ENCODE measurements around the gene ANO10. TPM values are rescaled to one million over a fixed set of nuclear protein-coding genes. Genes with fewer than 3 reads are reported as not detected.

Gene ANO10
- total RNA-seq, 1 experiment from 2014 or later: 26.6 TPM

- ChIA-PET CTCF (no interaction called here), POLR2A (no interaction called here)
- no peak for DNase-seq (ENCODE audit: low read depth, low spot score)
- TF ChIP-seq POLR2AphosphoS5 (IDR thresholded peaks at IDR 0.05; ENCODE audit: low read depth, low read length) (no peak), CTCF (IDR thresholded peaks at IDR 0.05) (no peak)
- intact Hi-C loops (cut with micrococcal nuclease; ENCODE audit: unreplicated experiment): no loop called here
- Histone ChIP-seq H3K9me3 (ENCODE audit: control insufficient read depth, insufficient read depth, low read depth, low read length) (no peaks in the 10 kb centered on the region), H3K27me3 (ENCODE audit: control insufficient read depth, insufficient read depth, low read length) (no peaks in the 10 kb centered on the region), H3K4me3 (ENCODE audit: low read depth in 2 of 2, low read length in 2 of 2) (no peak overlapping the region), H3K4me1 (ENCODE audit: control insufficient read depth, insufficient read depth, low read length) (no peaks in the 10 kb centered on the region), H3K27ac (ENCODE audit: low read length) (no peak overlapping the region), H3K36me3 (ENCODE audit: control insufficient read depth, insufficient read depth, low read length) (no peaks in the 10 kb centered on the region)
- in situ Hi-C loops (cut with HindIII; ENCODE audit: low pct_unique_long_range_greater_than_20kb, low sequenced_read_pairs): no loop called here
- no peak for ATAC-seq
- no TSS peak for BruUV-seq (replicated peaks)
Observed at GRCh38 chr3:43534675-43535074, 87.1 kb downstream of the ANO10 start.

GRCh38 chr3:43533009-43533408 lies 88.8 kb downstream of the ANO10 start:
- ATAC-seq: no peak
- Histone ChIP-seq H3K9me3 (ENCODE audit: control insufficient read depth, insufficient read depth, low read depth, low read length) (no peaks in the 10 kb centered on the region), H3K27me3 (ENCODE audit: control insufficient read depth, insufficient read depth, low read length) (no peaks in the 10 kb centered on the region), H3K36me3 (ENCODE audit: control insufficient read depth, insufficient read depth, low read length) (no peaks in the 10 kb centered on the region), H3K4me3 (ENCODE audit: low read depth in 2 of 2, low read length in 2 of 2) (no peak overlapping the region), H3K4me1 (ENCODE audit: control insufficient read depth, insufficient read depth, low read length) (no peaks in the 10 kb centered on the region), H3K27ac (ENCODE audit: low read length) (no peak overlapping the region)
- TF ChIP-seq POLR2AphosphoS5 (IDR thresholded peaks at IDR 0.05; ENCODE audit: low read depth, low read length) (no peak), CTCF (IDR thresholded peaks at IDR 0.05) (no peak), TCF7L2 (IDR thresholded peaks at IDR 0.05; ENCODE audit: low read depth, low read length) (no peak), SIN3A (IDR thresholded peaks at IDR 0.05; ENCODE audit: borderline replicate concordance, insufficient read depth, low read depth, low read length) (no peak), REST (IDR thresholded peaks at IDR 0.05; ENCODE audit: insufficient read depth in 1 of 2, low read depth in 2 of 2, low read length in 1 of 2) (no peak)
- DNase-seq (ENCODE audit: low read depth, low spot score): no peak
- POLR2A ChIA-PET: no interaction called here
- CTCF ChIA-PET: no interaction called here
- no TSS peak for BruUV-seq (replicated peaks)
- in situ Hi-C loops (cut with HindIII; ENCODE audit: low pct_unique_long_range_greater_than_20kb, low sequenced_read_pairs): no loop called here
- intact Hi-C loops (cut with micrococcal nuclease; ENCODE audit: unreplicated experiment): no loop called here

- in situ Hi-C loops (cut with HindIII; ENCODE audit: low pct_unique_long_range_greater_than_20kb, low sequenced_read_pairs): no loop called here
- H3K4me3 ChIP-seq (ENCODE audit: low read depth in 2 of 2, low read length in 2 of 2): no peak overlapping the region
- intact Hi-C loops (cut with micrococcal nuclease; ENCODE audit: unreplicated experiment): no loop called here
- DNase-seq (ENCODE audit: low read depth, low spot score): peak; percentile 22
- no peak for ATAC-seq
- TF ChIP-seq REST (IDR thresholded peaks at IDR 0.05; ENCODE audit: insufficient read depth in 1 of 2, low read depth in 2 of 2, low read length in 1 of 2) (no peak), SIN3A (IDR thresholded peaks at IDR 0.05; ENCODE audit: borderline replicate concordance, insufficient read depth, low read depth, low read length) (no peak), TCF7L2 (IDR thresholded peaks at IDR 0.05; ENCODE audit: low read depth, low read length) (no peak), POLR2AphosphoS5 (IDR thresholded peaks at IDR 0.05; ENCODE audit: low read depth, low read length) (no peak), CTCF (IDR thresholded peaks at IDR 0.05) (no peak)
- H3K9me3 ChIP-seq (ENCODE audit: control insufficient read depth, insufficient read depth, low read depth, low read length): no peaks in the 10 kb centered on the region
- POLR2A ChIA-PET: no interaction called here
- CTCF ChIA-PET: no interaction called here
- H3K27me3 ChIP-seq (ENCODE audit: control insufficient read depth, insufficient read depth, low read length): no peaks in the 10 kb centered on the region
- no peak overlapping the region for H3K27ac ChIP-seq (ENCODE audit: low read length)
- no TSS peak for BruUV-seq (replicated peaks)
- no peaks in the 10 kb centered on the region for H3K4me1 ChIP-seq (ENCODE audit: control insufficient read depth, insufficient read depth, low read length)
- H3K36me3 ChIP-seq (ENCODE audit: control insufficient read depth, insufficient read depth, low read length): no peaks in the 10 kb centered on the region
Observed at GRCh38 chr3:43531835-43532234, 90.0 kb downstream of the ANO10 start.

Data from Panc1 (cell line).